ENCODE results near the gene ARHGEF26.

Gene ARHGEF26

GRCh38 chr3:154121701-154122551 is 736 bp downstream of the ARHGEF26 start:
- DNase-seq, result peak in 1 of 2 experiments; percentile 73

GRCh38 chr3:154122552-154122911 is 1.3 kb downstream of the ARHGEF26 start:
- no peak for DNase-seq

- peak in 1 of 2 experiments; percentile 44 for DNase-seq
Measured at GRCh38 chr3:154122912-154123559, 1.8 kb downstream of the ARHGEF26 start.

GRCh38 chr3:154123906-154124305 is 2.7 kb downstream of the ARHGEF26 start:
- no peak for DNase-seq

- DNase-seq, result peak; percentile 58 to 71
Measured at GRCh38 chr3:154125378-154126030, 4.3 kb downstream of the ARHGEF26 start.

GRCh38 chr3:154126651-154127050 is 5.5 kb downstream of the ARHGEF26 start:
- peak; percentile 37 to 56 for DNase-seq

- no peak for DNase-seq
Measured at GRCh38 chr3:154129625-154130024, 8.4 kb downstream of the ARHGEF26 start.

GRCh38 chr3:154130540-154130939 is 9.3 kb downstream of the ARHGEF26 start:
- DNase-seq, result no peak

GRCh38 chr3:154131830-154132229 is 10.6 kb downstream of the ARHGEF26 start:
- no peak for DNase-seq

GRCh38 chr3:154132777-154133375 is 11.7 kb downstream of the ARHGEF26 start:
- DNase-seq, result peak in 1 of 2 experiments; percentile 21

- no peak for DNase-seq
Measured at GRCh38 chr3:154135511-154136173, 14.5 kb downstream of the ARHGEF26 start.

- DNase-seq, result no peak
Measured at GRCh38 chr3:154137036-154137435, 15.8 kb downstream of the ARHGEF26 start.

- peak; percentile 25 to 50 for DNase-seq
Measured at GRCh38 chr3:154139996-154140436, 18.8 kb downstream of the ARHGEF26 start.

GRCh38 chr3:154142608-154143007 is 21.4 kb downstream of the ARHGEF26 start:
- no peak for DNase-seq

- no peak for DNase-seq
Measured at GRCh38 chr3:154143873-154144272, 22.7 kb downstream of the ARHGEF26 start.

- no peak for DNase-seq
Measured at GRCh38 chr3:154144825-154145465, 23.8 kb downstream of the ARHGEF26 start.

GRCh38 chr3:154148541-154148940 is 27.4 kb downstream of the ARHGEF26 start:
- no peak for DNase-seq

- DNase-seq, result no peak
Measured at GRCh38 chr3:154149286-154149685, 28.1 kb downstream of the ARHGEF26 start.

GRCh38 chr3:154151969-154152368 is 30.8 kb downstream of the ARHGEF26 start:
- no peak for DNase-seq

- DNase-seq, result no peak
Measured at GRCh38 chr3:154152741-154153140, 31.6 kb downstream of the ARHGEF26 start.

- DNase-seq, result no peak
Measured at GRCh38 chr3:154156530-154156929, 35.3 kb downstream of the ARHGEF26 start.

- DNase-seq, result no peak
Measured at GRCh38 chr3:154161806-154162205, 40.6 kb downstream of the ARHGEF26 start.

Data from NCI-H526 (cell line).